ENCODE results near the gene LRRC7. TPM values are rescaled to one million over a fixed set of nuclear protein-coding genes. Genes with fewer than 3 reads are reported as not detected.

Gene LRRC7
- total RNA-seq, 2 experiments from 2014 or later = 0.14 TPM; not detected in 1

GRCh38 chr1:70086897-70087296 is 519.2 kb downstream of the LRRC7 start:
- Mint-ChIP-seq H3K27me3 (peaks cover 11% of the 10 kb centered on the region), H3K27ac (no peak overlapping the region), H3K4me1 (no peaks in the 10 kb centered on the region), H3K9me3 (peaks cover 4% of the 10 kb centered on the region), H3K36me3 (no peaks in the 10 kb centered on the region), H3K4me3 (no peak overlapping the region)
- no peak for DNase-seq

GRCh38 chr1:70090141-70090540 is 522.4 kb downstream of the LRRC7 start:
- H3K9me3 Mint-ChIP-seq = no peaks in the 10 kb centered on the region
- H3K36me3 Mint-ChIP-seq = no peaks in the 10 kb centered on the region
- H3K4me3 Mint-ChIP-seq = no peak overlapping the region
- H3K27me3 Mint-ChIP-seq = peaks cover 11% of the 10 kb centered on the region
- no peak overlapping the region for H3K27ac Mint-ChIP-seq
- DNase-seq = no peak
- H3K4me1 Mint-ChIP-seq = no peaks in the 10 kb centered on the region

DNA sequence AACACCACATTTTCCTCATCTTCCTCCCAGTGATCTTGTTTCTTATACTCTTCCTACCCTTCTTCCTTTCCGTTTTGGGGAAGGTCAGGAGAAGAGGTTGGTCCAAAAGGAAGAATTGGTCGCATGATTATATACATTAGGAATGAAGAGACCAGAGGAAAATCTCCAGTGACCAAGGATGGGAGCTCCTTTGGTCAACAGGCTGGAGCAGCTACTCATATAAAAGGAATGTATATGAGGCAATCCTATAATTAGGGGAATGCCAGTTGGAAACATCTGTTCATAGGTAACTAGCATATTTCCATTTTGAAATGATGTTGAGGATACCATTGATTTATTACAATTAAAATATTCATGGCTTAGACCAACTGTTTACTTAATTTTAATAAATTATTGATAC is 523.2 kb downstream of the LRRC7 start:
- Mint-ChIP-seq H3K27ac (no peak overlapping the region), H3K9me3 (no peaks in the 10 kb centered on the region), H3K36me3 (no peaks in the 10 kb centered on the region), H3K4me1 (no peaks in the 10 kb centered on the region), H3K27me3 (peaks cover 11% of the 10 kb centered on the region), H3K4me3 (no peak overlapping the region)
- no peak for DNase-seq

GRCh38 chr1:70091811-70092210 is 524.1 kb downstream of the LRRC7 start:
- no peak for DNase-seq
- no peaks in the 10 kb centered on the region for H3K9me3 Mint-ChIP-seq
- no peaks in the 10 kb centered on the region for H3K4me1 Mint-ChIP-seq
- H3K27ac Mint-ChIP-seq = no peak overlapping the region
- H3K36me3 Mint-ChIP-seq = no peaks in the 10 kb centered on the region
- H3K27me3 Mint-ChIP-seq = peaks cover 11% of the 10 kb centered on the region
- H3K4me3 Mint-ChIP-seq = no peak overlapping the region

- H3K9me3 Mint-ChIP-seq = no peaks in the 10 kb centered on the region
- no peaks in the 10 kb centered on the region for H3K36me3 Mint-ChIP-seq
- peaks cover 14% of the 10 kb centered on the region for H3K27me3 Mint-ChIP-seq
- H3K27ac Mint-ChIP-seq = no peak overlapping the region
- H3K4me1 Mint-ChIP-seq = no peaks in the 10 kb centered on the region
- H3K4me3 Mint-ChIP-seq = no peak overlapping the region
- DNase-seq = no peak
These were observed 524.8 kb downstream of the LRRC7 start for GRCh38 chr1:70092526-70092925.

DNA sequence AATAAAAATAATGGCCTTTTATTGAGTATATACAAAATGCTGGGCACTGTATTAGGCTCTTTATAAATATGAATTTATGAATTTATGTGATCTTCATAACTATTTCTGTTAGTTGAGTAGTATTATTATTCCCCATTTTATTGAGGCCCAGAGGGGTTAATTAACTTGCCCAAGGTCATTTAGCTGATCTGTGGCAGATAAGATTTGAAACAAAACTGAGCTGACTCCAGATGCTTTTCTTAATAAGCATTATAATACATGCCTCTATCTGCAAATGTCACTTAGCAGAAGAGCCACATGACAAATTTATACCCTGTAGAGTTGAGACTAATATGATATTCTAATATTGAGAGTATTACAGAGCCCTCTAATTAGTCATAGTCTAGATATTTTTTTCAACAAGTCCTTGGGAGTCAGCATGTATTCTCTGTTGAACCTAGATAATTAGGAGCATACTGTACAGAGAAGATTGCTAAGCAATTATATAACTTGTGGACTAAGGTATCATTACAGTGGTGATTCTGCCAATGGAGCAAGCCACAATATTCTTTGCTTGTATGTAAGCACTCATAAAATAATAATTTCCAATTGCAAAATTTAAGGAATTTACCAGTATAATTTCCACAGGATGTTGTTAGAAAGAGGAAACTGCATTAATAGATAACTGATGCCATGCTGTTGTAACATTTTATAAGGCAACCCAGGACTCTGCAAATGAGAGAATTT is 525.7 kb downstream of the LRRC7 start:
- Mint-ChIP-seq H3K27me3 (peaks cover 14% of the 10 kb centered on the region), H3K9me3 (no peaks in the 10 kb centered on the region), H3K27ac (no peak overlapping the region), H3K4me1 (no peaks in the 10 kb centered on the region), H3K4me3 (no peak overlapping the region), H3K36me3 (no peaks in the 10 kb centered on the region)
- DNase-seq = no peak

DNA sequence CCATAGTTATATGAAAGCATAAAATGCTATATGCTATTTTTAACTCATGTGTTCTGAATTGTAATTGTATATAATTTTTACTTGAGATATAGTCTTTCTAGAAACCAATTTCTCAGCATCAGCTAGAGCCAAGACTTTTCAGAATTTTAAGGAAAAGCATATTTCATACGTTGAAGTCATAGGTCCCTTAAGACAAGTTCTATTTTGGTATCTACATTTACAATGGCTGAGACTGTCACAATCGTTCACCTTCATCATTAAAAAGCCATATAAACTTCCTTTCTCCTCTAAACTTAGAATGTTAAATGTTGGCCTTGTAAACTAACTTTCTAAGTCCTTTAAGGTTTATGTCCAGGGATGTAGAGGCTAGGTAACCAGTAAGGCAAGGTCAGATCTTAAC is 533.5 kb downstream of the LRRC7 start:
- Mint-ChIP-seq H3K36me3 (no peaks in the 10 kb centered on the region), H3K27me3 (peaks cover 7% of the 10 kb centered on the region), H3K4me3 (no peak overlapping the region), H3K9me3 (no peaks in the 10 kb centered on the region), H3K4me1 (no peaks in the 10 kb centered on the region), H3K27ac (no peak overlapping the region)
- no peak for DNase-seq

DNA sequence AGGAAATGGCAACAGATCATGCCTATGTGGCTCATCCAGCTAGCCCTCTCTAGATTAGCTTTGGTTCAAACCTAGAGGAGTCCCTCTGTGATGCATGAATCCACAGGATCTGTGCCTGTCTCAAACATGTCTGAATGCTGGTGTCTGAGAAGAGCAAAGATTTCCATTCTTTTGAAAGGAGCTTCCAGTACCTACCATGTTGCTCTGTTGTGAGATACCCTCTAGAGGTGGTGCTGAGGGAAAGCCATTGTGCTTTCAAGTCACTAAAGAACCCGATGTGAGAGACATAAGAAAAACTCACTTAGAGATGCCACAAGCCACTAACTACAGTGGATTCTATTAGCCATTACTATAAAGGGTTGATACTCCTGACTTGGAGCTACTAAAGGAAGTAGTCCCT is 534.1 kb downstream of the LRRC7 start:
- DNase-seq = no peak
- H3K27ac Mint-ChIP-seq = no peak overlapping the region
- peaks cover 7% of the 10 kb centered on the region for H3K27me3 Mint-ChIP-seq

DNA sequence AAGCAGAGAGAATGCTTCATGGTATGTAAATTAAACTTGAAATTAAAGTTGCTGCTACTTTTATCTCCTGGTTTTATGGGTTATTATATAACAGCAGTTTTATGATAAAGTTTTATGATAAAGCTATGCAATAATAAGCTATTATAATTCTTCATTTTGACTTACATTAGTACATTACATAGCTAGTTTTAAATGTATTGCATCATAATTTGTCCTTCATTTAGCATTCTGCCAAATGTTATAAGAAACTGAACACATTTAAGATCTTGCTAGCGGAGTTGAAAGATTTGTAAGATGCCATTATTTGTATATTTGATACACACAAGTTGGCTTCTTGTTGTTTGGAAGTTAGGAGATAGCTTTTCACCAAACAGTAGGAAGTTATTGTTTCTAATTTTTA is 536.0 kb downstream of the LRRC7 start:
- no peak overlapping the region for H3K4me3 Mint-ChIP-seq
- H3K27me3 Mint-ChIP-seq = peaks cover 4% of the 10 kb centered on the region
- H3K4me1 Mint-ChIP-seq = no peaks in the 10 kb centered on the region
- no peaks in the 10 kb centered on the region for H3K9me3 Mint-ChIP-seq
- DNase-seq = no peak
- H3K27ac Mint-ChIP-seq = no peak overlapping the region
- H3K36me3 Mint-ChIP-seq = no peaks in the 10 kb centered on the region

More for the DNA sequence above, 534.1 kb downstream of the LRRC7 start:
- Mint-ChIP-seq H3K36me3 (no peaks in the 10 kb centered on the region), H3K9me3 (no peaks in the 10 kb centered on the region), H3K4me1 (no peaks in the 10 kb centered on the region), H3K4me3 (no peak overlapping the region)

DNA sequence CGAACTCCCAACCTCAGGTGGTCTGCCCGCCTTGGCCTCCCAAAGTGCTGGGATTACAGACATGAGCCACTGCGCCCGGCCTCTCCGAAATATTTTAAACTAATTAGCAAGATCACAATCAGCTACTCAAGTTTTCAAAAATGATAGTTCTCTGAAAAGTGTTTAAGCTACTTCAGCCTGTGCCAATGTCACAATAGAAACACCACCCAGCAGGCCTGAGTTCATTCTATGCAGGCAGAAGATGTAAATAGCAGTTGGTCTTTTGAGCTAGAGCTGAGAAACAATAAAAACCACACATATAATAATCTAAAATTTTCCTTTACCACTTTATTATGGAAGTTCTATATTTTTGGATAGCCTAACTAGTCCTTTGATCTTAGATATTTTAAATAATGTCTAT is 541.5 kb downstream of the LRRC7 start:
- Mint-ChIP-seq H3K27ac (no peak overlapping the region), H3K9me3 (no peaks in the 10 kb centered on the region), H3K27me3 (peaks cover 12% of the 10 kb centered on the region), H3K36me3 (no peaks in the 10 kb centered on the region), H3K4me1 (no peaks in the 10 kb centered on the region), H3K4me3 (no peak overlapping the region)
- DNase-seq = no peak

DNA sequence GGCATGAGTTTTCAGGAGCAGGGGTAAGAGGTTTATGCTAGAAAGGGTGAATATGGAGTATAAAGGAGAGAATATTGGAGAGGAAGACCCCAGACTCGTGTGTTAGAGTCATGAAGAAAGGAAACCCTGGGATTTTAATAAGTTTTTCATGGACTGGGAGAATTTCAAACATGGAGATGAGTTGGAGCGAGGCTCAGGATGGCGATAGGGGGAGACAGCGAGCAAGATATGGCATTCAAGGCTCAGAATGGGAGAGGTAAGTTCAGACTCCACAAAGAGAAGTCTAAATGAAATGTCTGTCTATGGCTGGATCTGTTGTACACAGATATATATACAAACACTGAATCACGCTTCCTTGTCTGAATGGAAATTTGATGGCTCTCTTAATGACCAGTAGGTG is 545.1 kb downstream of the LRRC7 start:
- H3K4me3 Mint-ChIP-seq = no peak overlapping the region
- H3K27ac Mint-ChIP-seq = no peak overlapping the region
- DNase-seq = no peak
- H3K27me3 Mint-ChIP-seq = peaks cover 12% of the 10 kb centered on the region
- H3K36me3 Mint-ChIP-seq = no peaks in the 10 kb centered on the region
- H3K4me1 Mint-ChIP-seq = no peaks in the 10 kb centered on the region
- H3K9me3 Mint-ChIP-seq = no peaks in the 10 kb centered on the region

DNA sequence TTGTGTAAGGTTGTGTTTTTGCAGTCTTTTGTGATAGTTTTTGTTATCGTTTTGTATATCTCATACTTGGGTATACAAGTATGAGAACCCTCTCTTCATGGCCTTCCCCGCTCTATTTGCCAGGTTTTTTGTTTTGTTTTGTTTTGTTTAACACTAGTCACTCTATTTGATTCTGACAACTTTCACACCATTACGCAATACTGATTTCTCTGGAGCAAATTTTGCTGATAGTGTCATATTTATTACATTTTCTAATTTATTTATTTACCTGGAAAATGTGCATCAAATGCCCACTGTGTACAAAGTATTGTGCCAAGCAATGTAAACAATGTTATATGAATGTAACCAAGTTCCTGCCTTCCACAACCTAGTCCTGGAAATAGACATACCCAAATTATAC is 547.6 kb downstream of the LRRC7 start:
- no peak overlapping the region for H3K4me3 Mint-ChIP-seq
- H3K27me3 Mint-ChIP-seq = peaks cover 18% of the 10 kb centered on the region
- no peaks in the 10 kb centered on the region for H3K9me3 Mint-ChIP-seq
- no peaks in the 10 kb centered on the region for H3K36me3 Mint-ChIP-seq
- no peaks in the 10 kb centered on the region for H3K4me1 Mint-ChIP-seq
- H3K27ac Mint-ChIP-seq = no peak overlapping the region
- DNase-seq = no peak

- Mint-ChIP-seq H3K27ac (no peak overlapping the region), H3K27me3 (peaks cover 23% of the 10 kb centered on the region), H3K4me3 (no peak overlapping the region), H3K9me3 (no peaks in the 10 kb centered on the region), H3K4me1 (no peaks in the 10 kb centered on the region), H3K36me3 (no peaks in the 10 kb centered on the region)
- DNase-seq = no peak
These were observed 549.3 kb downstream of the LRRC7 start for GRCh38 chr1:70117046-70117445.

DNA sequence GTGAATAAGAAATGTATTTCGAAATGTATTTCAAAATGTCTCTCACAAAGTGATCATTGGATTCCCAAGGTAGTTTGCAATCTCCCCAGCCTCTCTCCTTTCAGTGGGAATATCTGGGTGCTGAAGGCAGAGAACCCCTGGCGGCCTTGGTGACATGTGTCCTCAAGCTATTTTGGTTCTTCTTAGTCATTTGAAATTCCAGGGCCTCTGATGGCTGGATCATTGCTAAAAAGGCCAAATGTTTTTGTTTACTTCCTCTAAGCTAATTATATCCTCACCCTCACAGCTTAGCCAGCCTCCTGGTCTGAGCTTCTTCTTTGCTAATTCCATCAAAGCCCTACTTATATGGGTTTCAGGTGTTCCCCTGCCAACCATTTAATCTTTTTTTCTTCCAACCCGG is 566.4 kb downstream of the LRRC7 start:
- Mint-ChIP-seq H3K4me3 (no peak overlapping the region), H3K4me1 (peaks cover 2% of the 10 kb centered on the region), H3K36me3 (no peaks in the 10 kb centered on the region), H3K9me3 (no peaks in the 10 kb centered on the region), H3K27ac (no peak overlapping the region), H3K27me3 (peaks cover 18% of the 10 kb centered on the region)
- DNase-seq = no peak

- H3K27me3 Mint-ChIP-seq = no peaks in the 10 kb centered on the region
- H3K4me3 Mint-ChIP-seq = no peak overlapping the region
- no peak overlapping the region for H3K27ac Mint-ChIP-seq
- no peaks in the 10 kb centered on the region for H3K4me1 Mint-ChIP-seq
- no peaks in the 10 kb centered on the region for H3K36me3 Mint-ChIP-seq
- H3K9me3 Mint-ChIP-seq = no peaks in the 10 kb centered on the region
- DNase-seq = no peak
These were observed 572.6 kb downstream of the LRRC7 start for GRCh38 chr1:70140343-70140742.

GRCh38 chr1:70140894-70141293 is 573.2 kb downstream of the LRRC7 start:
- Mint-ChIP-seq H3K27ac (no peak overlapping the region), H3K27me3 (no peaks in the 10 kb centered on the region), H3K36me3 (no peaks in the 10 kb centered on the region), H3K4me1 (no peaks in the 10 kb centered on the region), H3K9me3 (no peaks in the 10 kb centered on the region), H3K4me3 (no peak overlapping the region)
- no peak for DNase-seq

Data from activated naive CD8-positive, alpha-beta T cell treated with anti-CD3 and anti-CD28 coated beads for 36 hours (primary cell).